Transverse colon (tissue), 4 donors: ENCODE results near the gene SPEG.

Experiments
- CTCF ChIP-seq, 5 experiments: fragments of 200-600 bp in 3 of 5; fragments of 450-650 bp in 2 of 5; sonication (generic) in 3 of 5; IDR thresholded peaks; 1 replicate in 2 of 5; 2 replicates in 3 of 5; pipeline ENCODE4 v1.5.1; 2016 to 2017; ENCODE audit warnings: antibody characterized with exemption in 5 of 5, inconsistent platforms in 3 of 5, mild to moderate bottlenecking in 2 of 5, moderate library complexity in 1 of 5
- POLR2A ChIP-seq: fragments of 450-650 bp; IDR thresholded peaks from one replicate; pipeline ENCODE4 v1.6.1; 2016; ENCODE audit warnings: antibody characterized with exemption, mild to moderate bottlenecking, moderate library complexity
- POLR2AphosphoS5 ChIP-seq, 3 donors: sonication (generic); formaldehyde crosslinking; IDR thresholded peaks; one replicate each; pipeline ENCODE4 v1.6.1; 2016; ENCODE audit warnings: antibody characterized with exemption in 3 of 3

GRCh38 chr2:219415580-219416234 is 18.9 kb upstream of the SPEG start:
- TF ChIP-seq CTCF (IDR thresholded peaks at IDR 0.05) (no peak), POLR2AphosphoS5 (IDR thresholded peaks at IDR 0.05) (peak in 1 of 3 donors; percentile 26), POLR2A (no peak)
